ENCODE data around the gene NCOR2. TPM values are rescaled to one million over a fixed set of nuclear protein-coding genes. Genes with fewer than 3 reads are reported as not detected.
A peak's percentile ranks its signal among the peaks of the same experiment; 100 is the strongest.

The NCOR2 gene
- total RNA-seq, 1 donor from 2014 or later = 134 TPM

DNA sequence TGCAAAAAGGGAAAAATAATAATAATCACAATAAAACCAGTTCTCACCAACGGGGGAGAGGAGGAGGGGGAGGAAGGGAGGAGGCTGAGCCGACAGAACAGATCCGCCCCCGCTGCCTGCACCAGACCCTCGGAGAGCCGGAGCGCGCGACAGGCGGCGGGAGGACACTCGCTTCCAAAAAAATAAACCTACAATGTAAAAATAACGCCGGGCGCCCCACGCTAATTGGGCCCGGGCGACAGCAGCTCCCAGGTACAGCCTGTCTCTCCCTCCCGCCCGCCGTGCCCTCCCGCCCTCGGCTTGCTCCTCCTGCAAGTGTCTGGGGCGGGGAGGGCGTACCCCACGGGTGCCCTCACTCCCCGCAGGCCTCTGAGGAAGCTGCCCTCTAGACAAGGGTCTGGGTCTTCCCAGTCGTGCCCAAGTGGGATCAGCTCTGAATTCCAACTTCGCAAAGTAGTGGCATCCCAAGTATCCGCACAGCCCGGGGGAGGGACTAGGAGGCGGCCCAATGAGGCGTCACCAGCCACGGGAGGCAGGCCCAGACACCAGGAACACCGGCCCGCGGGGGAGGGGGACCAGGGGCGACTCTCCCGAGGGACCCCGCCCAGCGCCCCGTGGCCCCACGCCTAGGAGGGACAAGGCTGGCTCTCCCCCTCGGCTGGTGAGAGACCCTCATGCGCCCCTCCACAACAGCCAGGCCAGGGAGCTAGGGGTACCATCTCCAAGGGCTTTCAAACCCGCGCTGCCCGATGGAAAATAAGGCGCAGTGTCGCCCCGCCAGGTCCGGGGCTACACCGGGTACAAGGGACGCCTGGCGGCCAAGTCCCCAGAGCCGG, 1.0 kb downstream of the NCOR2 start:
- peak overlapping the region; percentile 94 to 98 for H3K27ac ChIP-seq
- no peaks in the 10 kb centered on the region for H3K36me3 ChIP-seq
- TF ChIP-seq, protein P1, sequence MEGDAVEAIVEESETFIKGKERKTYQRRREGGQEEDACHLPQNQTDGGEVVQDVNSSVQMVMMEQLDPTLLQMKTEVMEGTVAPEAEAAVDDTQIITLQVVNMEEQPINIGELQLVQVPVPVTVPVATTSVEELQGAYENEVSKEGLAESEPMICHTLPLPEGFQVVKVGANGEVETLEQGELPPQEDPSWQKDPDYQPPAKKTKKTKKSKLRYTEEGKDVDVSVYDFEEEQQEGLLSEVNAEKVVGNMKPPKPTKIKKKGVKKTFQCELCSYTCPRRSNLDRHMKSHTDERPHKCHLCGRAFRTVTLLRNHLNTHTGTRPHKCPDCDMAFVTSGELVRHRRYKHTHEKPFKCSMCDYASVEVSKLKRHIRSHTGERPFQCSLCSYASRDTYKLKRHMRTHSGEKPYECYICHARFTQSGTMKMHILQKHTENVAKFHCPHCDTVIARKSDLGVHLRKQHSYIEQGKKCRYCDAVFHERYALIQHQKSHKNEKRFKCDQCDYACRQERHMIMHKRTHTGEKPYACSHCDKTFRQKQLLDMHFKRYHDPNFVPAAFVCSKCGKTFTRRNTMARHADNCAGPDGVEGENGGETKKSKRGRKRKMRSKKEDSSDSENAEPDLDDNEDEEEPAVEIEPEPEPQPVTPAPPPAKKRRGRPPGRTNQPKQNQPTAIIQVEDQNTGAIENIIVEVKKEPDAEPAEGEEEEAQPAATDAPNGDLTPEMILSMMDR (IDR thresholded peaks at IDR 0.05) = peak in 1 of 3 experiments; percentile 10
- intact Hi-C loops (cut with DNase I) = loop anchor here (1.0 to 5.0 kb wide), 8 partner anchors 47 to 594 kb away; partner anchors contain the start of genes CCDC92 and ZNF664
- no peaks in the 10 kb centered on the region for H3K9me3 ChIP-seq
- DNase-seq (ENCODE audit: low spot score in 2 of 2) = peak; percentile 63 to 94
- no peaks in the 10 kb centered on the region for H3K27me3 ChIP-seq
- H3K4me3 ChIP-seq = peak overlapping the region; percentile 75 to 81
- H3K4me1 ChIP-seq = peaks cover 16 to 45% of the 10 kb centered on the region in 2 donors

DNA sequence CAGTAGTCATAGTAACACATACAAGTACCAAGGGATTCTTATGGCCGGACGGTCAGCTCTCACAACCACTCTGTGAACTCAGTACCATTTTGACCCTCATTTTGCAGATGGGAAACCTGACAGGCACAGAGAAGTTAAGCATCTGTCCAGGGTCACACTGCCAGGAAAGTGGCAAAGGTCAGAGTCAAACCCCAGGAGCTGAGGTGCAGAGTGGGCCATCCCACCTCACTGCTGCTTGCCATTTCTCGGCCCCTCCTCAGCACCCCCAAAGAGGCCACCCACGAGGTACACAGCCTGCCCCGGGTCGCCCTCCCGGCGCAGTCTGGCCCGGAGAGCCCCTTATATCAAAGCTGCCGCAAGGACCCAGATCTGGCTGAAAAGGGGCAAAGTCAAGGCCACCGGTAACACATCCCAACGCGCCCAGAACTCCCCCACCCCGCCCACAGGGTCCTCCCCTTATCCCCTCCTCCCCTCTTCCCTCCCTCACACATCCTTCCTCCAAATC, 1.7 kb downstream of the NCOR2 start:
- peak overlapping the region; percentile 75 to 81 for H3K4me3 ChIP-seq

DNA sequence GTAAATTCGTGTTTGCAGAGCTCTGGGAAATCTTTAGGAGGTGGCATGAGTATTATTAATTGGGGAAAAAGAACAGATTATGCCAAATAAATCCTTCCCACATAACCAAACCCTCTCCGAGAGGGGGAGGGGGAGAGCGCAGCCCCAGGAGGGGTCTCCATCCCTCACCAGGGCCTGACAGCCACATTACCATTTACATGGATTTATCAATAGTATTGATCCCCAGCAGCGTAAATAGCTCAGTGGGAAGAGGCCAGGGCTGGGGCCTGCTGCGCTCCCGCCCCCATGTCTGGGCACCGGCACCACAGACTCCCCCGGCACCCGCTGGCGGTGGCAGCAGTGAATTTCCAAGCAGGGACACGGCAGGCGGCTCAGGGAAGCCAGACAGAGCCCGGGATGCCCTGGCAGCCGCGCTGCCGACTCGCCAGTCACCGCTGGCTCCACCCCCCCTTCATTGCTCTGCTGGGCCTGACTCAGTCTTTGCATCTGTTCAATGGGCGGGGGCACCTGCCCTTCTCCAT, 2.4 kb downstream of the NCOR2 start:
- DNase-seq (ENCODE audit: low spot score in 2 of 2) = no peak
- Histone ChIP-seq H3K36me3 (no peaks in the 10 kb centered on the region), H3K4me3 (peak overlapping the region; percentile 75 to 81), H3K27ac (peak overlapping the region; percentile 94 to 98), H3K27me3 (no peaks in the 10 kb centered on the region), H3K4me1 (peaks cover 16 to 45% of the 10 kb centered on the region in 2 donors), H3K9me3 (no peaks in the 10 kb centered on the region)
- intact Hi-C loops (cut with DNase I) = loop anchor here (5.0 kb wide), 5 partner anchors 122 to 593 kb away; partner anchors contain the start of genes CCDC92 and ZNF664
- TF ChIP-seq, protein P1 (IDR thresholded peaks at IDR 0.05) = no peak

More for the DNA sequence above, 1.7 kb downstream of the NCOR2 start:
- TF ChIP-seq, protein P1 (IDR thresholded peaks at IDR 0.05) = no peak
- H3K4me1 ChIP-seq = peaks cover 16 to 45% of the 10 kb centered on the region in 2 donors
- peak overlapping the region; percentile 94 to 98 for H3K27ac ChIP-seq
- no peaks in the 10 kb centered on the region for H3K27me3 ChIP-seq
- H3K9me3 ChIP-seq = no peaks in the 10 kb centered on the region
- H3K36me3 ChIP-seq = no peaks in the 10 kb centered on the region
- no peak for DNase-seq (ENCODE audit: low spot score in 2 of 2)
- intact Hi-C loops (cut with DNase I) = loop anchor here (1.0 to 5.0 kb wide), 8 partner anchors 46 to 593 kb away; partner anchors contain the start of genes CCDC92 and ZNF664

DNA sequence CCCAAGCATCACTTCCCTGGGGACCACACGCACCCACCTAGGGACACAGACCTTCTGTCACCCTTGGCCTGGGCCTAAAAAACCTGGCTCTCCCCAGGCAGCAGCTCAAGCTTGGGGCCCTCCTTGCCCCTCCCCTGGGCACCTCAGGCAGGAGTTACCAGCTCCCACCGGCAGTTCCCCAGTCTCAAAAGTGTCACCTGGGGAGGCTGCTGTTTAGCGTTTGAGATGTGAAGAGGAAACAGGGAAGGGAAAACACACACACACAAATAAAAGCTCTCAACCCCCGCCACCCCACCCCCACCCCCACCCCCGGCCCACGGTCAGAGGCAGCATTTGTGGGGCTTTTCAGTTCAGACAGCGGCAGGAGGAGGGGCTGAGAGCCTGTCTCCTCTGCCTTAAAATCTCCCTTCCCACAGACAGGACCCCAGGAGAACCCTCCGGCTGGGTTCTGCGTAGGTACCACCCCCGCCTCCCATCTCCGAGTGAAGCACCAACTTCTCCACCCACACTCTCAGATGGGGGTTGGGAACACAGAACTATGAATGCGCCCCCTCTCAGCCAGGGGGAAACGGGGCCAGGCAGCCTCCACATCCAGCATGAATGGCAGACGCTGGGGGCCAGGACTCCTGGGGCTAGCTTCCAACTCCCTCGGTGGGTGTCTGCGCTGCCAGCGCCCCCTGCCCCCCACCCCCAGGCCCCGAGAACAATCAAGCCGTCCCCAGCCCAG, 3.0 kb downstream of the NCOR2 start:
- no peaks in the 10 kb centered on the region for H3K36me3 ChIP-seq
- peaks cover 16 to 45% of the 10 kb centered on the region in 2 donors for H3K4me1 ChIP-seq
- H3K9me3 ChIP-seq = no peaks in the 10 kb centered on the region
- TF ChIP-seq, protein P1 (IDR thresholded peaks at IDR 0.05) = no peak
- peak overlapping the region; percentile 94 to 98 for H3K27ac ChIP-seq
- intact Hi-C loops (cut with DNase I) = no loop called here
- no peak for DNase-seq (ENCODE audit: low spot score in 2 of 2)
- no peaks in the 10 kb centered on the region for H3K27me3 ChIP-seq
- H3K4me3 ChIP-seq = peak overlapping the region; percentile 75 to 81

DNA sequence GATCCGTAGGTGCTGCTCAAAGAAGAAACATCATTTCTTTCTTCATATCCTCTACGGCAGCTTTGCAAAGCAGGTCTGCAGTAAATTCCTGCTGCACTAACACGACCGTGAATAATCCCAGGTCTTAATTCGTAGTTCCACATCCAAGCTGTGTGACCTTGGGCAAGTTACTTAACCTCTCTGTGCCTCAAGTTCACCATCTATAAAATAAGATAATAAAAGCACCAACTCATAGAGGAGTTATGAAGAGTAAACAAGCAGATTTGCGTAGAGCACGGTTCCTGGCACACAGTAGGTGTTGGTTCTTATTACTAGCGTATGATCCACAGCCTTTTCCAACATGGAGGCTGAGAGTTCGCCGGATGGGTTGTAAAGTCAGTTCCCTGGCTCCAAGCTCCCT, 3.6 kb downstream of the NCOR2 start:
- no peaks in the 10 kb centered on the region for H3K36me3 ChIP-seq
- TF ChIP-seq, protein P1 (IDR thresholded peaks at IDR 0.05) = no peak
- peak overlapping the region in 1 of 2 donors; percentile 98 for H3K27ac ChIP-seq
- peaks cover 13 to 43% of the 10 kb centered on the region in 2 donors for H3K4me1 ChIP-seq
- DNase-seq (ENCODE audit: low spot score in 2 of 2) = no peak
- no peaks in the 10 kb centered on the region for H3K27me3 ChIP-seq
- H3K9me3 ChIP-seq = no peaks in the 10 kb centered on the region
- H3K4me3 ChIP-seq = no peak overlapping the region
- intact Hi-C loops (cut with DNase I) = no loop called here

Data from ascending aorta (tissue), 2 donors.